ENCODE measurements around the gene IL13RA2.
A peak's percentile ranks its signal among the peaks of the same experiment; 100 is the strongest.

IL13RA2 gene

DNA sequence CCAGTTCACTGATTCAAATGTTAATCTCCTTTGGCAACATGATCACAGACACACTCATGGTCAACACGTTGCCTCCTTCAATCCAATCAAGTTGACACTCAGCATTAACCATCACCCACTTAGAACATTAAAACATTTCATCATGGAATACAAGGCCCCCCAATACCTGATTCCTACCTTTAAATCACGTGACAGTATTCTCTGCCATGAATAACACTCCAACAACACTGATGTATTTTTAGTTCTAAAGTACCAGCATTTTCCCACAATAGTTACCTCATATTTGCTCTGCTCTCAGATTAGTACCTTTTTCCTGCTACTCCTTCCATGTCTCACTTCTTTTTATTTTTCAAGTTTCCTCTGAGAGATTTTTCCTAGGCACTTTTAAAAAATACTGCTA, 19.6 kb downstream of the IL13RA2 start:
- no peak for DNase-seq (ENCODE audit: low spot score)

GRCh38 chrX:114985967-114986592, 31.3 kb downstream of the IL13RA2 start:
- DNase-seq (ENCODE audit: low spot score) = no peak

DNA sequence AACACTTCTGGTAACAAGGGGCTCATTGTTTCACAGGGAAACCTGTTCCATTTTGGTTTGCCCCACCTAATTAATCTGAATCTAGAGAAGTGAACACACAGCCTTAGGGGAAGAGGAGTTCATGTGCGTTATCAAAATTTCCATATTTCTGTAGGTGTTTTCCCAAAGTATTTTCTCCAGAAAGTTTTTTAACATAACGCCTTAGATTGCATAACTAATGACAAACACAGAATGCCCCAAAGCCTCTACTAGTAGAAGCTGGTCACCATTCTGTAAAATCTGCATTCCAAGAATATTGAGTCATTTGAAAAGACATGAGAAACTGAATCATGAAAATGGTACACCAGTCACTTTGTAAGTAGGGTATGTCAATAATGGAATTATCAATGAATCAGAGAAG, 41.1 kb downstream of the IL13RA2 start:
- DNase-seq (ENCODE audit: low spot score) = no peak

DNA sequence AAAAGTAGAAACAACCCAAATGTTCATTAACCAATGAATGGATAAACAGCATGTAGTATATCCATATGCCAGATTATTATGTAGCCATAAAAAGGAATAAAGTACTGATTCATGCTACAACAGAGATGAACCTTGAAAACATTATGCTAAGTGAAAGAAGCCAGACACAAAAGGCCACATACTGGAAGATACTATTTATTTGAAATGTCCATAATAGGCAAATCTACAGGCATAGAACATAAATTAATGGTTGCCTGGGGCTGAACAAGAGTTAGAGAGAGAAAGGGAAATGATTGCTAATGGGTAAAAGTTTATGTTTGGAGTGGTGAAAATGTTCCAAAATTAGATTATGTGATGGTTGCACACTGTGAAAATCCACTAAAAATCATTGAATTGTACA, 44.4 kb downstream of the IL13RA2 start:
- no peak for DNase-seq (ENCODE audit: low spot score)

DNA sequence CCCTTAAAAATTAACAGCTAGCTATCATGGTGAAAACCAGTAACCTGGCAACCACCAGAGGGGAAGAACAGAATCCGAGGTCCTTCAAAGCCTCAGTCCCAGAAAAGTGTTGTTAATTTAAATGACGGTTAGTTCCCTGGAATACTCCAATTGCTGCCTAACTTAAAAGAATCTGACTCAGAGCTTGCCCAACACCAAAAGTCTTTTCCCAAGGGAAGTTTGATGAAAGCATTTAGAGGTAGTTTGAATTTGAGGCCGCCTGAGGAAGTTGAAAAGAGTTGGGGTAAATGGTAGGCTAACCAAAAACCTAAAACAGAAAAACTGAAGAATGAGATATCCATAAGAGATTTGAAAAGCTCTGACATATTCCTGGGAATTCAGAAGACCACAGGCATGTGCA, 46.6 kb downstream of the IL13RA2 start:
- DNase-seq (ENCODE audit: low spot score) = no peak

DNA sequence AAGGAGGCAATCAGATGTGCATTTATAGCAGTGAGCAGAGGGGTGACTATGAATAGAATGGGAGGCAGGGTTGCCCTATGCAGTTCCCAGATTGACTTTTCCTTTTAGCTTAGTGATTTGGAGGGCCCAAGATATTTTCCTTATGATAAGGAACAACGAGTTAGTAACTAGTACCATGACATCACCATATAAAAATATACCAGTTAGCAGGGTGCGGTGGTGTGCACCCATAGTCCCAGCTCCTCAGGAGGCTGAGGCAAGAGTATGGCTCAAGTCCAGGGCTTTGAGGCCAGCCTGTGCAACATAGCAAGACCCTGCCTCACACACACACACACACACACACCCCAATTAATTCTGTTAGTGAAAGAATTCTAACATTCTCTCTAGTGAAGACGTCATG, 53.0 kb downstream of the IL13RA2 start:
- no peak for DNase-seq (ENCODE audit: low spot score)

GRCh38 chrX:114962209-114962608, 55.2 kb downstream of the IL13RA2 start:
- no peak for DNase-seq (ENCODE audit: low spot score)

GRCh38 chrX:114959729-114960128, 57.7 kb downstream of the IL13RA2 start:
- peak; percentile 4 for DNase-seq (ENCODE audit: low spot score)
